ENCODE results near the gene SLC35F3. TPM values are rescaled to one million over a fixed set of nuclear protein-coding genes. Genes with fewer than 3 reads are reported as not detected.

SLC35F3 gene
- polyA plus RNA-seq, 1 donor (not counting 4 experiments of a cell fraction or from before 2014, with no cell fraction given) = 13.8 TPM

- Histone ChIP-seq H3K27me3 (ENCODE audit: control insufficient read depth, extremely low read depth, insufficient read depth, low read length) (no peaks in the 10 kb centered on the region), H2AFZ (ENCODE audit: control insufficient read depth, low read length) (no peak overlapping the region), H3K79me2 (ENCODE audit: control insufficient read depth, insufficient read depth, low read length) (no peaks in the 10 kb centered on the region), H3K9me3 (ENCODE audit: control insufficient read depth, low read depth, low read length) (peaks cover 2% of the 10 kb centered on the region), H3K9ac (ENCODE audit: control insufficient read depth, extremely low read depth, insufficient read depth, low read length) (no peak overlapping the region), H3K4me3 (ENCODE audit: control insufficient read depth in 2 of 3, extremely low read depth in 1 of 3, insufficient read depth in 2 of 3, low read depth in 1 of 3, low read length in 3 of 3) (no peak overlapping the region), H3K4me1 (ENCODE audit: control insufficient read depth, extremely low read depth, insufficient read depth, low read length) (peaks cover 17% of the 10 kb centered on the region), H4K20me1 (ENCODE audit: control insufficient read depth, extremely low read depth, insufficient read depth, low read length) (no peaks in the 10 kb centered on the region), H3K36me3 (ENCODE audit: control insufficient read depth in 2 of 2, extremely low read depth in 1 of 2, insufficient read depth in 2 of 2, low read length in 2 of 2) (no peaks in the 10 kb centered on the region), H3K4me2 (ENCODE audit: control insufficient read depth, extremely low read depth, insufficient read depth, low read depth, low read length) (no peak overlapping the region), H3K9me1 (ENCODE audit: control insufficient read depth, extremely low read depth, insufficient read depth, low read length) (no peaks in the 10 kb centered on the region), H3K27ac (ENCODE audit: control insufficient read depth, insufficient read depth, low read length) (no peak overlapping the region)
- no peak for FAIRE-seq
- no peak for TF ChIP-seq EZH2 (IDR thresholded peaks at IDR 0.05; ENCODE audit: low read length)
- TF ChIP-seq CTCF (optimal IDR thresholded peaks at IDR 0.05 in 1 of 3, IDR thresholded peaks at IDR 0.05 in 1 of 3, conservative IDR thresholded peaks at IDR 0.05 in 1 of 3; ENCODE audit: extremely low read depth in 1 of 3, insufficient read depth in 2 of 3, low read length in 3 of 3) = no peak
- no peak for DNase-seq (ENCODE audit: low read depth, low spot score)
- dilution Hi-C loops (cut with MboI; ENCODE audit: extremely low pct_ligation_motif_present, low sequenced_read_pairs) = no loop called here
These were observed 357.1 kb downstream of the SLC35F3 start for GRCh38 chr1:234261545-234261944.

GRCh38 chr1:234262007-234262753 is 357.7 kb downstream of the SLC35F3 start:
- Histone ChIP-seq H3K9ac (ENCODE audit: control insufficient read depth, extremely low read depth, insufficient read depth, low read length) (no peak overlapping the region), H3K27ac (ENCODE audit: control insufficient read depth, insufficient read depth, low read length) (no peak overlapping the region), H3K79me2 (ENCODE audit: control insufficient read depth, insufficient read depth, low read length) (no peaks in the 10 kb centered on the region), H4K20me1 (ENCODE audit: control insufficient read depth, extremely low read depth, insufficient read depth, low read length) (no peaks in the 10 kb centered on the region), H3K9me1 (ENCODE audit: control insufficient read depth, extremely low read depth, insufficient read depth, low read length) (no peaks in the 10 kb centered on the region), H3K4me3 (ENCODE audit: control insufficient read depth in 2 of 3, extremely low read depth in 1 of 3, insufficient read depth in 2 of 3, low read depth in 1 of 3, low read length in 3 of 3) (no peak overlapping the region), H2AFZ (ENCODE audit: control insufficient read depth, low read length) (no peak overlapping the region), H3K27me3 (ENCODE audit: control insufficient read depth, extremely low read depth, insufficient read depth, low read length) (no peaks in the 10 kb centered on the region), H3K4me1 (ENCODE audit: control insufficient read depth, extremely low read depth, insufficient read depth, low read length) (peaks cover 17% of the 10 kb centered on the region), H3K9me3 (ENCODE audit: control insufficient read depth, low read depth, low read length) (peaks cover 2% of the 10 kb centered on the region), H3K4me2 (ENCODE audit: control insufficient read depth, extremely low read depth, insufficient read depth, low read depth, low read length) (peak overlapping the region; percentile 28), H3K36me3 (ENCODE audit: control insufficient read depth in 2 of 2, extremely low read depth in 1 of 2, insufficient read depth in 2 of 2, low read length in 2 of 2) (no peaks in the 10 kb centered on the region)
- DNase-seq (ENCODE audit: low read depth, low spot score) = no peak
- dilution Hi-C loops (cut with MboI; ENCODE audit: extremely low pct_ligation_motif_present, low sequenced_read_pairs) = no loop called here
- TF ChIP-seq CTCF (optimal IDR thresholded peaks at IDR 0.05 in 1 of 3, IDR thresholded peaks at IDR 0.05 in 1 of 3, conservative IDR thresholded peaks at IDR 0.05 in 1 of 3; ENCODE audit: extremely low read depth in 1 of 3, insufficient read depth in 2 of 3, low read length in 3 of 3) = no peak
- no peak for TF ChIP-seq EZH2 (IDR thresholded peaks at IDR 0.05; ENCODE audit: low read length)
- peak; percentile 89 for FAIRE-seq
